GM12878 (cell line): ENCODE results near the gene GNAI2. TPM values are rescaled to one million over a fixed set of nuclear protein-coding genes. Genes with fewer than 3 reads are reported as not detected.

ENCODE experiments used
- ATAC-seq: fragments of 200-7000 bp; cut with Tn5 transposase; 3 replicates; pipeline ENCODE4 v1.9.1; 2020; ENCODE audit warnings: mild to moderate bottlenecking, moderate library complexity
- BruUV-seq: library from RNA; stranded (reverse); fragments of 400-500 nt; replicated peaks from 2 replicates; lab custom pipeline; 2021; lab: Mats Ljungman, UMichigan
- CTCF ChIA-PET: fragments of 300-600 bp; sonication (Branson Sonifier 250); formaldehyde crosslinking; extraction: SDS; loops from one replicate; lab custom pipeline; 2021; ENCODE audit warnings: inconsistent platforms; lab: Yijun Ruan, JAX
- POLR2A ChIA-PET: fragments of 350-600 bp; formaldehyde crosslinking; extraction: SDS; loops from one replicate; lab custom pipeline; 2021; ENCODE audit warnings: inconsistent platforms; lab: Charles Lee
- RAD21 ChIA-PET: fragments of 300-600 bp; sonication (Branson Sonifier 250); formaldehyde crosslinking; loops from one replicate; lab custom pipeline; 2023; ENCODE audit warnings: antibody characterized with exemption; ENCODE audit not compliant: unreplicated experiment; lab: Charles Lee
- SMC1A ChIA-PET: fragments of 300-600 bp; sonication (Branson Sonifier 250); formaldehyde crosslinking; loops from one replicate; lab custom pipeline; 2023; ENCODE audit not compliant: unreplicated experiment, uncharacterized antibody; lab: Charles Lee
- DNase-seq: peaks from one replicate; pipeline ENCODE4 v3.0.0-alpha.2; 2011; ENCODE audit warnings: low read depth, low spot score
- FAIRE-seq: peaks from 3 replicates; lab custom pipeline; 2011; peaks lifted over from hg19 to GRCh38; lab: Jason Lieb, UNC
- H2AFZ ChIP-seq: 2 replicates; pipeline ENCODE4 v1.6.0; 2011; ENCODE audit warnings: low read depth, low read length, control low read depth; ENCODE audit not compliant: control insufficient read depth
- H3K27ac ChIP-seq: 2 replicates; pipeline ENCODE4 v1.5.1; 2011; ENCODE audit warnings: control low read depth; ENCODE audit not compliant: control insufficient read depth, insufficient read depth
- H3K27me3 ChIP-seq, 2 experiments: replicated peaks in 1 of 2; 2 replicates each; pipeline versions ENCODE4 v1.6.0 to v1.6.1; 2011; ENCODE audit warnings: low read length in 1 of 2; ENCODE audit not compliant: control insufficient read depth in 2 of 2, insufficient read depth in 2 of 2
- H3K36me3 ChIP-seq, 2 experiments: 2 replicates each; pipeline ENCODE4 v1.5.1; 2011; ENCODE audit warnings: low read length in 1 of 2; ENCODE audit not compliant: control insufficient read depth in 2 of 2, insufficient read depth in 2 of 2
- H3K4me1 ChIP-seq: 2 replicates; pipeline ENCODE4 v1.6.1; 2011; ENCODE audit warnings: mild to moderate bottlenecking, low read length, moderate library complexity, mixed read lengths; ENCODE audit not compliant: control insufficient read depth, insufficient read depth
- H3K4me2 ChIP-seq: 2 replicates; pipeline ENCODE4 v1.6.0; 2011; ENCODE audit warnings: control low read depth; ENCODE audit not compliant: control insufficient read depth, insufficient read depth
- H3K4me3 ChIP-seq: fragments of 200-600 bp; sonication (generic); 2 replicates; pipeline ENCODE4 v1.5.1; 2016
- H3K79me2 ChIP-seq: 2 replicates; pipeline ENCODE4 v1.6.0; 2011; ENCODE audit warnings: low read length; ENCODE audit not compliant: control insufficient read depth, insufficient read depth
- H3K9ac ChIP-seq: 2 replicates; pipeline ENCODE4 v1.8.0; 2011; ENCODE audit warnings: low read length, control low read depth, mixed read lengths; ENCODE audit not compliant: control insufficient read depth, insufficient read depth
- H3K9me3 ChIP-seq: replicated peaks from 3 replicates; pipeline ENCODE4 v1.5.1; 2011; ENCODE audit warnings: mild to moderate bottlenecking, low read length; ENCODE audit not compliant: control insufficient read depth, insufficient read depth
- H4K20me1 ChIP-seq: 2 replicates; pipeline ENCODE4 v1.6.0; 2011; ENCODE audit not compliant: control insufficient read depth, insufficient read depth
- ATF7 ChIP-seq: fragments of 450-650 bp; IDR thresholded peaks from 2 replicates; pipeline ENCODE4 v1.6.1; 2016; ENCODE audit warnings: low read depth, mild to moderate bottlenecking
- BACH1 ChIP-seq: fragments of 450-650 bp; IDR thresholded peaks from 2 replicates; pipeline ENCODE4 v1.6.1; 2017; ENCODE audit warnings: mild to moderate bottlenecking, borderline replicate concordance
- BCL11A ChIP-seq: IDR thresholded peaks from 2 replicates; pipeline ENCODE4 v1.6.1; 2011; ENCODE audit warnings: low read depth, low read length
- CHD4 ChIP-seq: fragments of 200-600 bp; sonication (generic); IDR thresholded peaks from 2 replicates; pipeline ENCODE4 v1.6.1; 2016; ENCODE audit warnings: mild to moderate bottlenecking
- EGR1 ChIP-seq, 2 experiments: IDR thresholded peaks; 1 replicate in 1 of 2; 2 replicates in 1 of 2; pipeline ENCODE4 v1.6.1; 2011 to 2012; ENCODE audit warnings: low read depth in 2 of 2, low read length in 2 of 2, borderline replicate concordance in 1 of 2, mild to moderate bottlenecking in 1 of 2, moderate library complexity in 1 of 2
- EP300 ChIP-seq, 2 experiments: fragments of 150-350 bp in 1 of 2; IDR thresholded peaks; 2 replicates each; pipeline ENCODE4 v1.6.1; 2011 to 2012; ENCODE audit warnings: low read depth in 2 of 2, low read length in 2 of 2, borderline replicate concordance in 1 of 2, improper control_type of control experiment in 1 of 2, inconsistent platforms in 1 of 2; ENCODE audit not compliant: control insufficient read depth in 1 of 2
- ETV6 ChIP-seq, 2 experiments: fragments of 450-650 bp in 1 of 2; IDR thresholded peaks in 1 of 2; conservative IDR thresholded peaks in 1 of 2; 2 replicates each; pipeline ENCODE4 v1.6.1; 2014; ENCODE audit warnings: antibody characterized with exemption in 1 of 2, borderline replicate concordance in 1 of 2, low read depth in 1 of 2, mild to moderate bottlenecking in 1 of 2, moderate library complexity in 1 of 2
- HDAC2 ChIP-seq: fragments of 200-600 bp; sonication (generic); IDR thresholded peaks from 2 replicates; pipeline ENCODE4 v1.6.1; 2017
- IKZF2 ChIP-seq, 2 experiments: fragments of 450-650 bp; IDR thresholded peaks; 2 replicates each; pipeline ENCODE4 v1.6.1; 2017; ENCODE audit warnings: mild to moderate bottlenecking in 2 of 2, moderate library complexity in 2 of 2
- NBN ChIP-seq: fragments of 450-650 bp; IDR thresholded peaks from 2 replicates; pipeline ENCODE4 v1.6.1; 2016
- NKRF ChIP-seq: fragments of 450-650 bp; conservative IDR thresholded peaks from 2 replicates; pipeline ENCODE4 v1.6.1; 2017; ENCODE audit warnings: mild to moderate bottlenecking, moderate library complexity
- NR2C1 ChIP-seq: fragments of 450-650 bp; IDR thresholded peaks from 2 replicates; pipeline ENCODE4 v1.6.1; 2017; ENCODE audit warnings: antibody characterized with exemption, mild to moderate bottlenecking, moderate library complexity
- NR2C2 ChIP-seq: IDR thresholded peaks from 2 replicates; pipeline ENCODE4 v1.6.1; 2011; ENCODE audit warnings: borderline replicate concordance, low read depth; ENCODE audit not compliant: control insufficient read depth, insufficient read length
- PBX3 ChIP-seq: IDR thresholded peaks from 2 replicates; pipeline ENCODE4 v1.6.1; 2011; ENCODE audit warnings: mild to moderate bottlenecking, low read depth, low read length, moderate library complexity; ENCODE audit not compliant: insufficient replicate concordance
- PRDM15 ChIP-seq: fragments of 450-650 bp; formaldehyde crosslinking; IDR thresholded peaks from 2 replicates; pipeline ENCODE4 v1.4.0; 2020; ENCODE audit warnings: mild to moderate bottlenecking, moderate library complexity
- YY1 ChIP-seq: IDR thresholded peaks from 2 replicates; pipeline ENCODE4 v1.6.1; 2011; ENCODE audit warnings: low read depth, mild to moderate bottlenecking, low read length
- ZNF217 ChIP-seq: fragments of 450-650 bp; IDR thresholded peaks from 2 replicates; pipeline ENCODE4 v1.6.1; 2017; ENCODE audit warnings: antibody characterized with exemption, mild to moderate bottlenecking
- ZZZ3 ChIP-seq: IDR thresholded peaks from 2 replicates; pipeline ENCODE4 v1.6.1; 2011; ENCODE audit warnings: low read depth; ENCODE audit not compliant: control insufficient read depth, insufficient read length
- WGBS: methylation state at CpG from one replicate; pipeline ENCODE4 v1.1.6; 2016; ENCODE audit warnings: low lambda C conversion rate; ENCODE audit not compliant: insufficient replicate concordance, insufficient coverage; ENCODE audit errors: missing lambda C conversion rate; 5-methylcytosine and 5-hydroxymethylcytosine counted together
- in situ Hi-C: fragments of 300-500 bp; cut with MboI; formaldehyde crosslinking; loops from 9 replicates; pipeline ENCODE4 v1.14.3; 2018; ENCODE audit warnings: mixed read lengths
- intact Hi-C: fragments of 100-400 bp; cut with micrococcal nuclease; formaldehyde crosslinking; loops from one replicate; pipeline ENCODE4 v1.14.2; 2022; ENCODE audit not compliant: unreplicated experiment
- polyA plus RNA-seq, 11 experiments: library from polyadenylated mRNA; depleted of rRNA in 4 of 11; unstranded in 6 of 11; stranded (reverse) in 5 of 11; fragments of >200 nt; fragmentation: Nextera tagmentation in 4 of 11; fragmentation: Illumina TruSeq in 1 of 11; extraction: Ambion mirVana in 4 of 11; extraction: Trizol in 1 of 11; gene quantifications; 1 replicate in 1 of 11; 2 replicates in 10 of 11; pipeline versions ENCODE4 v1.2.1 to v1.2.3, GENCODE V29; 2011 to 2016; ENCODE audit warnings: inconsistent platforms in 2 of 11, missing spikeins in 2 of 11, low read depth in 1 of 11
- total RNA-seq, 4 experiments: library from RNA; depleted of rRNA in 3 of 4; stranded (reverse); fragments of >200 nt in 3 of 4; fragmentation: Illumina TruSeq in 1 of 4; extraction: Trizol in 1 of 4; gene quantifications; 2 replicates each; pipeline versions ENCODE4 v1.2.1 to v1.2.3, GENCODE V29; 2013 to 2021

Gene GNAI2
- total and polyA plus RNA-seq, 10 of the 15 experiments (the other 5 are each of a cell fraction or from before 2014, with no cell fraction given): 5.0 to 346 (median 237) TPM

- DNase-seq: no peak
- H3K4me2 ChIP-seq: no peak overlapping the region
- RAD21 ChIA-PET: interaction anchor here (2.4 kb wide), 1 partner anchor 11 kb away, joined by 7 read pairs; no protein-coding TSS in a partner anchor
- intact Hi-C loops: no loop called here
- H3K27me3 ChIP-seq: no peaks in the 10 kb centered on the region; a peak in 2 of 4 replicates
- H3K27ac ChIP-seq: no peak overlapping the region
- POLR2A ChIA-PET: no interaction called here
- H3K36me3 ChIP-seq: no peaks in the 10 kb centered on the region
- SMC1A ChIA-PET: no interaction called here
- CTCF ChIA-PET: interaction anchor here (1.1 to 2.7 kb wide), 2 partner anchors 21 to 22 kb away, joined by 5 to 11 read pairs; no protein-coding TSS in a partner anchor
- ATAC-seq: no peak
- no peak overlapping the region for H3K9ac ChIP-seq
- H4K20me1 ChIP-seq: no peaks in the 10 kb centered on the region
- no peaks in the 10 kb centered on the region for H3K4me1 ChIP-seq
- WGBS: 20% methylated on average over 10 of the region's 10 CpGs
- FAIRE-seq: no peak
- H2AFZ ChIP-seq: no peak overlapping the region
- in situ Hi-C loops: no loop called here
- no peaks in the 10 kb centered on the region for H3K79me2 ChIP-seq
- BruUV-seq: no TSS peak
- no peak overlapping the region for H3K4me3 ChIP-seq
- H3K9me3 ChIP-seq: no peaks in the 10 kb centered on the region
- TF ChIP-seq PRDM15 (CRISPR knock-in tag): no peak
- no peak for TF ChIP-seq ATF7
- no peak for TF ChIP-seq ETV6 (conservative IDR thresholded peaks at IDR 0.05 in 1 of 2, IDR thresholded peaks at IDR 0.05 in 1 of 2; ENCODE audit: borderline replicate concordance in 1 of 2, low read depth in 1 of 2)
- TF ChIP-seq NR2C1: no peak
- no peak for TF ChIP-seq NBN
- TF ChIP-seq EP300 (IDR thresholded peaks at IDR 0.05; ENCODE audit: borderline replicate concordance in 1 of 2, control insufficient read depth in 1 of 2, low read depth in 2 of 2, low read length in 2 of 2): no peak
- no peak for TF ChIP-seq PBX3
- no peak for TF ChIP-seq EGR1 (IDR thresholded peaks at IDR 0.05; ENCODE audit: borderline replicate concordance in 1 of 2, low read depth in 2 of 2, low read length in 2 of 2)
- TF ChIP-seq NR2C2: no peak
- TF ChIP-seq BCL11A: no peak
- TF ChIP-seq YY1: no peak
- no peak for TF ChIP-seq IKZF2 (IDR thresholded peaks at IDR 0.05)
- TF ChIP-seq BACH1: no peak
- no peak for TF ChIP-seq HDAC2
- no peak for TF ChIP-seq CHD4
- TF ChIP-seq ZZZ3: no peak
- TF ChIP-seq ZNF217: no peak
- TF ChIP-seq NKRF: no peak
Observed at GRCh38 chr3:50214824-50215223, 21.2 kb upstream of the GNAI2 start.
